ENCODE measurements around the gene PCDHGB5. TPM values are rescaled to one million over a fixed set of nuclear protein-coding genes. Genes with fewer than 3 reads are reported as not detected.

The PCDHGB5 gene
- total RNA-seq, 1 experiment from 2014 or later, result 12.4 TPM

- no peak for DNase-seq
- BruUV-seq (replicated peaks), result no TSS peak
- Mint-ChIP-seq H3K9me3 (ENCODE audit: low read depth, unreplicated experiment) (peaks cover 20% of the 10 kb centered on the region), H3K27ac (ENCODE audit: unreplicated experiment) (no peak within 1 kb of the TSS), H3K4me3 (ENCODE audit: low read depth, unreplicated experiment) (no peak within 1 kb of the TSS), H3K27me3 (ENCODE audit: unreplicated experiment) (no peaks in the 10 kb centered on the region), H3K36me3 (ENCODE audit: insufficient read depth, unreplicated experiment) (peaks cover 30% of the 10 kb centered on the region), H3K4me1 (ENCODE audit: low read depth, unreplicated experiment) (peaks cover 7% of the 10 kb centered on the region)
- intact Hi-C loops (cut with micrococcal nuclease; ENCODE audit: unreplicated experiment), result no loop called here
- no peak for TF ChIP-seq CTCF (IDR thresholded peaks at IDR 0.05; ENCODE audit: unreplicated experiment)
- CTCF ChIA-PET, result no interaction called here
These were observed 23.2 kb downstream of the PCDHGB5 start, which contains the start of gene PCDHGA11 for GRCh38 chr5:141420855-141421488. PCDHGA11 (plus strand) TSS chr5:141421051; CDS start chr5:141421228, 177 bp downstream.

- BruUV-seq (replicated peaks), result no TSS peak
- H3K9me3 Mint-ChIP-seq (ENCODE audit: low read depth, unreplicated experiment), result peaks cover 20% of the 10 kb centered on the region
- peaks cover 7% of the 10 kb centered on the region for H3K4me1 Mint-ChIP-seq (ENCODE audit: low read depth, unreplicated experiment)
- CTCF ChIA-PET, result no interaction called here
- intact Hi-C loops (cut with micrococcal nuclease; ENCODE audit: unreplicated experiment), result no loop called here
- no peak overlapping the region for H3K27ac Mint-ChIP-seq (ENCODE audit: unreplicated experiment)
- H3K27me3 Mint-ChIP-seq (ENCODE audit: unreplicated experiment), result no peaks in the 10 kb centered on the region
- no peak for DNase-seq
- H3K36me3 Mint-ChIP-seq (ENCODE audit: insufficient read depth, unreplicated experiment), result peaks cover 30% of the 10 kb centered on the region
- TF ChIP-seq CTCF (IDR thresholded peaks at IDR 0.05; ENCODE audit: unreplicated experiment), result no peak
- H3K4me3 Mint-ChIP-seq (ENCODE audit: low read depth, unreplicated experiment), result no peak overlapping the region
These were observed 23.7 kb downstream of the PCDHGB5 start for GRCh38 chr5:141421489-141421855.

GRCh38 chr5:141422742-141423291, 25.1 kb downstream of the PCDHGB5 start:
- no TSS peak for BruUV-seq (replicated peaks)
- H3K4me1 Mint-ChIP-seq (ENCODE audit: low read depth, unreplicated experiment), result peaks cover 4% of the 10 kb centered on the region
- CTCF ChIA-PET, result no interaction called here
- H3K27ac Mint-ChIP-seq (ENCODE audit: unreplicated experiment), result no peak overlapping the region
- no peak for TF ChIP-seq CTCF (IDR thresholded peaks at IDR 0.05; ENCODE audit: unreplicated experiment)
- H3K4me3 Mint-ChIP-seq (ENCODE audit: low read depth, unreplicated experiment), result no peak overlapping the region
- H3K9me3 Mint-ChIP-seq (ENCODE audit: low read depth, unreplicated experiment), result peaks cover 22% of the 10 kb centered on the region
- H3K27me3 Mint-ChIP-seq (ENCODE audit: unreplicated experiment), result no peaks in the 10 kb centered on the region
- intact Hi-C loops (cut with micrococcal nuclease; ENCODE audit: unreplicated experiment), result no loop called here
- DNase-seq, result no peak
- H3K36me3 Mint-ChIP-seq (ENCODE audit: insufficient read depth, unreplicated experiment), result peaks cover 24% of the 10 kb centered on the region

- CTCF ChIA-PET, result no interaction called here
- Mint-ChIP-seq H3K4me1 (ENCODE audit: low read depth, unreplicated experiment) (no peaks in the 10 kb centered on the region), H3K4me3 (ENCODE audit: low read depth, unreplicated experiment) (no peak overlapping the region), H3K9me3 (ENCODE audit: low read depth, unreplicated experiment) (peaks cover 28% of the 10 kb centered on the region), H3K27ac (ENCODE audit: unreplicated experiment) (no peak overlapping the region), H3K36me3 (ENCODE audit: insufficient read depth, unreplicated experiment) (peaks cover 20% of the 10 kb centered on the region), H3K27me3 (ENCODE audit: unreplicated experiment) (no peaks in the 10 kb centered on the region)
- no peak for DNase-seq
- TF ChIP-seq CTCF (IDR thresholded peaks at IDR 0.05; ENCODE audit: unreplicated experiment), result no peak
- BruUV-seq (replicated peaks), result no TSS peak
- intact Hi-C loops (cut with micrococcal nuclease; ENCODE audit: unreplicated experiment), result no loop called here
These were observed 30.2 kb downstream of the PCDHGB5 start for GRCh38 chr5:141427783-141428426.
